Tibial nerve (tissue), 4 donors: ENCODE measurements around the gene NNAT.

Experiments
- EP300 ChIP-seq, 2 donors: sonication (generic); formaldehyde crosslinking; IDR thresholded peaks; one replicate each; pipeline ENCODE4 v1.6.1; 2017; ENCODE audit warnings: antibody characterized with exemption in 2 of 2, mild to moderate bottlenecking in 1 of 2
- POLR2A ChIP-seq, 2 donors: fragments of 450-650 bp; IDR thresholded peaks; one replicate each; pipeline ENCODE4 v1.6.1; 2017; ENCODE audit warnings: antibody characterized with exemption in 2 of 2, mild to moderate bottlenecking in 2 of 2, moderate library complexity in 2 of 2
- TF ChIP-seq, protein P1 (sequence below), 5 experiments: fragments of 200-600 bp in 3 of 5; fragments of 450-650 bp in 2 of 5; sonication (generic) in 3 of 5; IDR thresholded peaks; one replicate each; pipeline ENCODE4 v1.5.1; 2016 to 2019; ENCODE audit warnings: antibody characterized with exemption in 5 of 5, mild to moderate bottlenecking in 3 of 5, moderate library complexity in 2 of 5

DNA sequence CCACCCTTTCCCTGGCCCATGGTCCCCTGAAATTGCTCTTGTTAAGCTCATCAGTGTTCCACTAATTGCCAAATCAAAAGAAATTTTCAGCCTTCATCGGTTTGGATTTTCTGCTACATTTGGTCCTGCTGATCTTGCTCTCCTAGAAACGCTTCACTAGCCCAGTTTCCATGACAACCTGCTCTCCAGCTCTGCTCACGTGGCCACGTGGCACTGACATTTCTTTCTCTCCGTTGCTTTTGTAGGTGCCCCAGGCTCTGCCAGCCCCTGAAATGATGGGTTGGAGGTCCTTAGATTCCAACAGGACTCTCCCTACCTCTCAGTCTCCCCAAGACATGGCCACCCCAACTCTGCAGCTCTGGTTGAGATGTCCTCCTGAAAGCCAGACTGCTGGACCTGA lies 45.8 kb upstream of the NNAT start:
- TF ChIP-seq, protein P1, sequence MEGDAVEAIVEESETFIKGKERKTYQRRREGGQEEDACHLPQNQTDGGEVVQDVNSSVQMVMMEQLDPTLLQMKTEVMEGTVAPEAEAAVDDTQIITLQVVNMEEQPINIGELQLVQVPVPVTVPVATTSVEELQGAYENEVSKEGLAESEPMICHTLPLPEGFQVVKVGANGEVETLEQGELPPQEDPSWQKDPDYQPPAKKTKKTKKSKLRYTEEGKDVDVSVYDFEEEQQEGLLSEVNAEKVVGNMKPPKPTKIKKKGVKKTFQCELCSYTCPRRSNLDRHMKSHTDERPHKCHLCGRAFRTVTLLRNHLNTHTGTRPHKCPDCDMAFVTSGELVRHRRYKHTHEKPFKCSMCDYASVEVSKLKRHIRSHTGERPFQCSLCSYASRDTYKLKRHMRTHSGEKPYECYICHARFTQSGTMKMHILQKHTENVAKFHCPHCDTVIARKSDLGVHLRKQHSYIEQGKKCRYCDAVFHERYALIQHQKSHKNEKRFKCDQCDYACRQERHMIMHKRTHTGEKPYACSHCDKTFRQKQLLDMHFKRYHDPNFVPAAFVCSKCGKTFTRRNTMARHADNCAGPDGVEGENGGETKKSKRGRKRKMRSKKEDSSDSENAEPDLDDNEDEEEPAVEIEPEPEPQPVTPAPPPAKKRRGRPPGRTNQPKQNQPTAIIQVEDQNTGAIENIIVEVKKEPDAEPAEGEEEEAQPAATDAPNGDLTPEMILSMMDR (IDR thresholded peaks at IDR 0.05): no peak
- TF ChIP-seq EP300 (IDR thresholded peaks at IDR 0.05) (no peak), POLR2A (IDR thresholded peaks at IDR 0.05) (no peak)
